HTR-8/SVneo (cell line): ENCODE results near the gene DUSP12.

ENCODE experiments used
- DNase-seq: peaks from one replicate; pipeline ENCODE4 v3.0.0; 2011; ENCODE audit warnings: low spot score, mixed read lengths; ENCODE audit not compliant: insufficient read length
- FAIRE-seq: peaks from 2 replicates; lab custom pipeline; 2011; peaks lifted over from hg19 to GRCh38; lab: Jason Lieb, UNC

The DUSP12 gene

GRCh38 chr1:161726473-161727255 lies 22.9 kb upstream of the DUSP12 start:
- FAIRE-seq = no peak
- peak; percentile 73 for DNase-seq

DNA sequence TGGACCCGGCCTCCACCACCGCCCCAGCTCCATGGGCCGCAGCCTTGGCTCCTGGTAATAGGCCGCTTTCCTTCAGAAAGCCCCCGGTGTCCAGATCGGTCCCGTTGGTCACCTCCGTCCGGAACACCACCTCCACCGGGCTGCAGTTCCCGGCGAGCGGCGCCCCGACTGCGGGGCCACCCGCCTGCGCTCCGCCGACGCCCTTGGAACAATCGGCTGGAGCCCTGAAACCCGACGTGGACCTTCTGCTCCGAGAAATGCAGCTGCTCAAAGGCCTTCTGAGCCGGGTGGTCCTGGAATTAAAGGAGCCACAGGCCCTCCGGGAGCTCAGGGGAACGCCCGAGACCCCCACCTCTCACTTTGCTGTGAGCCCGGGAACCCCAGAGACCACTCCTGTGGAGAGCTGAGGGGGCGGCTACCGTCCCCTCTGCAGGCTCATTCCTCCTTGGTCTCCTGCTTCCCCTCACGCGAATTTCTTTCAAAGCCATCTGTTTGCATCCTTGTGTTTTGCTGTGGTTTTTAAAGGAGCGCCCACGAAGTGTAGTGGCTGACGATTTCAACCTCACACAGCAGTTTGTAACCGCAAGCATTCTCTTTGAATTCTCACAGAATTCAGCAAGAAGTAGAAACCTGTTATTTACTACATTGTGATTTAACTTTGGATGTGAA lies 22.2 kb upstream of the DUSP12 start:
- no peak for DNase-seq
- no peak for FAIRE-seq

GRCh38 chr1:161728376-161729226 lies 21.0 kb upstream of the DUSP12 start:
- FAIRE-seq (no peak), DNase-seq (no peak)

GRCh38 chr1:161730050-161730564 lies 19.5 kb upstream of the DUSP12 start:
- FAIRE-seq (no peak), DNase-seq (no peak)

GRCh38 chr1:161731241-161731640 lies 18.3 kb upstream of the DUSP12 start:
- no peak for FAIRE-seq
- no peak for DNase-seq

DNA sequence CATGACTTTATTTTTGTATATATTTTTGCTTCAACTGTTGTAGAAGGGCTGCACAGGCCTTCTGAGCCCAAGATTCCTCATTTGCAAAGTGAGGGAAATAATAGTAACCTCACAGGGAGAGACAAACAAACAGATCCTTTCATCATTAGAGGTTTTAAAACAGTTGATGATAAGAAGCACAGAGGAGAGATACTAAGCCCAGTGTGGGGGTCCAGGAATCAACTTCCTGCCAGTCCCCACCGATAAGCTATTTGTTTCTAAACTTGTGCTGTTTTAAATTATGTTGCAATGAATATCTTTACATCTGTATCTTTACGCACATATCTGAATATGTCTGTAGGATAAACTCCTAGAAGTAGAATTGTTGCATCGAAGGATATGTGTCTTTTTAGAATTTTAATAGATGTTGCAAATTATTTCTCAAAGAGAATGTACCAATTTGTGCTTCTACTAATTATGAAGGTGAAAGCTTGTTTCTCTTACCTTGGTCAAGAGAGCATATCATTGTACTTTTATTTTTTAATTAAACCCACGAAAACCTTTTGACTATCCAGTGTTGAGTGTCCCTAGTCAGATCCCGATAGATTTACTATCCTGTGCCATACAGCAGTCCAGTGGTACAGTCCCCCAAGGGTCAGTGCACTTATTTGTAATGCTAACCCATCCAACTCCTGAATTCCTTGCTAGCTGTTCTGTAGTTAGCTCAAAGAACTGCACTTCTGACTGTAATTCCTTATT lies 17.4 kb upstream of the DUSP12 start:
- DNase-seq (no peak), FAIRE-seq (no peak)

DNA sequence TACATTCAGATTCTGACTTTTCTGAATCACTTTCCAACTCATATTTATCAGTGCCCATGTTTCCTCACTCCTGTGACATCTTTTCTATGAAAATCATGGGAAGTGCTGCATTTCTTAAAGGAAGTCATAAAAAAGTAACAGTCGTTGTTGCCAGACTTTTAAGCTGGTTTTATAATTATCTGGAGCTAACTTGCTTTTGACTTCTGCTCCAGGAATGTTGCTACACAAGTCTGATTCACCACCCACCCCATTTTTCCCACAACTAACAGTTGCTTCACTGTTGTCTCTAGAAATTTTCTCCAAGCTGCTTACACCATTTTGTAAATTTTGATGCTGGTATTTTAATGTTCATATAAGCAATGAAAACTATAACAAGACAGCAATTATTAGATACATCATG lies 16.1 kb upstream of the DUSP12 start:
- FAIRE-seq (no peak), DNase-seq (no peak)

DNA sequence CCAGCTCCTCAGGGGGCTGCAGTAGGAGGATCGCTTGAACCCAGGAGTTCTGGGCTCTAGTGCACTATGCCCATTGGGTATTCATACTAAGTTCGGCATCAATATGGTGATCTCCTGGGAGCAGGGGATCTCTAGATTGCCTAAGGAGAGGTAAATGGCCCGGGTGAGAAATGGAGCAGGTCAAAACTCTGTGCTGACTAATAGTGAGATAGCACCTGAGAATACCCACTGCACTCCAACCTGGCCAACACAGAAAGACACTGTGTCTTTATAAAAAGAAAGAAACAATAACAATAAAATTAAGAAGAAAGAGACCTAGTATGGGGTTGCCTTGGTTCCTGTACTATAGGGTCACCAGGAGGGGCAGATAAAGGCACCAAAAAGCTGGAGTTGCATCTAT lies 13.7 kb upstream of the DUSP12 start:
- FAIRE-seq = no peak

GRCh38 chr1:161736335-161736969 lies 13.1 kb upstream of the DUSP12 start:
- DNase-seq (no peak), FAIRE-seq (no peak)

More for the DNA sequence above, 13.7 kb upstream of the DUSP12 start:
- no peak for DNase-seq

DNA sequence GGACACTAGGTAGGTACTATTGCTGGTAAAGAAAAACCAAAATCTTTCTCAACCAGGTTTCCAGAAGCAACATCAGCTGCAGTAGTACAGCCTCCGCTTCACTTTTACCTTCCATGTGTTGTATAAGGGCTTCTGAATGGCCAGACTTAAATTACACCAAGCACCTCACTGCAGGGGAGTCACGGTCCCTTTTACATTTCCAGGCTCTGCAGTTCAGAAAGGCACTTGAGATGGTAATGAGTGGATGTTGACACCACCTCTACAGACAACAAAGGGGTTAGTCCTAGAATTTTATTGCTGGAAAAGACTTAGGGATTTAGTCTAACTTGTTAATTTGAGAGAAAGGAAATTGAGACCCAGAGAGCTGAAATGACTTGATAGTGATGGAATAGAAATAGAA lies 12.0 kb upstream of the DUSP12 start:
- DNase-seq (no peak), FAIRE-seq (no peak)

GRCh38 chr1:161738627-161739287 lies 10.8 kb upstream of the DUSP12 start:
- peak; percentile 34 for DNase-seq

DNA sequence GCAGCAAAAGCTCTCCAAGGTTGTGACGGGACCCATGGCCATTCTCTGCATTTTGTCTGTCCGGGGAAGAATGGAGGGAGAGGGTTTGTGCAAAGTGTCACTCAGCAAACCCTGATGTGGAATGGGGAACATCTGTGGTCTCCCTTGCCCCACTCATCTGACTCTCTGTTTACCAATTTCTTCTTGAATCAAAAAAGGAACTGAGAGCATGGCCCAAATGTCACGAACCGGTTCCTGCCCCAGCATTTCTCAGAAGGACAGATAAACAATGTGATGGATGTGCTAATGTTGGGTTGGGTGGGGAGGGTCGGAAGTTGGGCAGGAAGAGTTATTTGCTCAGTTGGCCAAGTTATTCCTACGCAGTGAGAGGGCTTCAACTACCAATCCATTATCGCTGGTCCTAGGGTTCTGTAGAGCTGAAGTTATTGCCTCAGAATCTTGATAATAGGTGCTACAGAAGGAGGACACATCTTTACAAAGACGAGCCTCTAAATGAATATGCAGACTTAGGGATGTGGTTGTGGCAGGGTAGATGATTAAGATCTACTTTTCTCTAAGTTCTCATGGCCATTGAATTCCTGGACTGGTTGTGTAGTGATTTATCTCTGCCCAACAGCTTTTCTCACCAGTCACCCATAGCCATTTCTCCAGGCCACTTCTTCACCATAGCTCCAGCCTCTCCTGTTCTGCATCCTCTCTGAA lies 9.6 kb upstream of the DUSP12 start:
- DNase-seq = no peak
- no peak for FAIRE-seq

More at GRCh38 chr1:161738627-161739287, 10.8 kb upstream of the DUSP12 start:
- no peak for FAIRE-seq

- DNase-seq = no peak
- FAIRE-seq = no peak
Measured at GRCh38 chr1:161740921-161741320, 8.7 kb upstream of the DUSP12 start.

- no peak for FAIRE-seq
- DNase-seq = no peak
Measured at GRCh38 chr1:161743231-161743630, 6.4 kb upstream of the DUSP12 start.

- DNase-seq (no peak), FAIRE-seq (no peak)
Measured at GRCh38 chr1:161747801-161748200, 1.8 kb upstream of the DUSP12 start.

- FAIRE-seq (no peak), DNase-seq (no peak)
Measured at GRCh38 chr1:161763522-161764098, 14.0 kb downstream of the DUSP12 start.

DNA sequence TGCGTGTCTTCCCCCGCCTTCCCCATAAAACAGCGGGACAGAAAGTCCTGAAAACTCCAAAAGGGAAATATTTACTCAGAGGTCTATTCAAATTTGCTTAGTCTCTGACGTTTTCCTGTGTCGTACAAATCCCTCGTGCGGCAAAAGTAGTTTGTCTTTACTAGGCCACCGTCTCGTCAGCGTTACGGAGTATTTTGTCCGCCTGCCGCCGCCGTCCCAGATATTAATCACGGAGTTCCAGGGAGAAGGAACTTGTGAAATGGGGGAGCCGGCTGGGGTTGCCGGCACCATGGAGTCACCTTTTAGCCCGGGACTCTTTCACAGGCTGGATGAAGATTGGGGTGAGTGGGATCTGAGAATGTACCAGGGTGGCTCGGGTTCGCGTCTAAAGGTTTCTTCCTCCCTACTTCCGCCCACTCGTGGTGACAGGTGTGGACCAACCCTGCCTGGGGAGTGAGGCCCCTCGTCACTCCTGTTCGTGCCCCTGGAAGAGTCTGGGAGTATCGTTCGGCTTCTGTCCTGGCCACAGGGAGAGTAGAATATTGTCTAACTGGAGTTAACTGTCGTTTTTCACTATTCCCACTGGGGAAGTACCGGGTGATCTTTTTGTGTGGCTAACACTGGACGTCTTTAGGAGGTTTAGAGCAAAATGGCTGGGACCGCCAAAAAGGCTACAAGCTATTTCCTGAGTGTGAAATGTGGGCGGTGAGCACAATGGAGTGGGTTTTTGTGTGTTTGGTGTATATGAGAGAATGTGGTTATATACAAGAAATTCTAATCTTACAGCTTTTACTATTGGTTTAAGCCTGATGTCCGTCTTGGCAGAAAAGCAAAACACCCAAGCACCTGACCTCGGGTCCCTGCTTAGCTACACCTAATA lies 16.8 kb downstream of the DUSP12 start, which contains the start of gene ATF6:
Gene ATF6, plus strand, starts transcription at position 219 of the 880 bp plus-strand sequence. Its CDS starts 41 bp downstream, at position 260.
- no peak for FAIRE-seq

More for the DNA sequence above, 16.8 kb downstream of the DUSP12 start, which contains the start of gene ATF6:
- DNase-seq = peak; percentile 63
